NCI-H510A (cell line): ENCODE measurements around the gene FOXN1.
"Not testable (repeated sequence)": the region's sequence is repeated elsewhere in the genome, so short reads cannot be mapped to it uniquely, and the experiment has no call there.

Experiments
- DNase-seq: peaks from one replicate; lab custom pipeline; 2025; lab: John Stamatoyannopoulos, UW

Gene FOXN1

DNA sequence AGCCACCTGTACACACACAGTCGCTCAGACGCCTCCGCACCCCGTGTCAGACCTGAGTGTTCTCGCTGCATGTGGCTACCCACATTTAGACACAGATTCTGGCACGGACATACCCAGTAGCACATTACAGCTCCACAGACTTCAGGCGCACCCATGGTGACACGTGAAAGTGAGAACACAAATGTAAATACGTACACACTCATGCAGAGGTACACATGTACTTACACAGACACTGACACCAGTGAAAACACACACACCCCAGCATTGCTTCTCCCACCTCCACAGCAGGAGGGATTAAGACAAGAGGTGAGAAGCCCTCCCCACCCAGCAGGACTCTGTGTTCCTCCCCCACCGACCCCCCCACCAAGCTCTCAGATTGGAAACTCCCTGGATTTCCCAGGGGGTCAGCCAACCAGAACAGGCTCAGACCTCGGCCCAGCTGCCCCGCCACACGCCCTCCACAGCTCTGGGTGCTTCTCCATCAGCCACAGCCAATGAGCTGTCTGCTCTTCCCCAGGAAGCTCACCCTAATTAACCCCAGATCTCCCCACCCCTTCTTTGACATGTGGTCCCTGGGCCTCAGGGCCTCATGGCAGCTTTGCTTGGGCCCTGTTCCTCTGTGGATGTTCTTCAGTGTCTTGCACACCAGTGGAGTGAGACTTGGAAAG is 5.3 kb upstream of the FOXN1 start:
- DNase-seq = no peak

DNA sequence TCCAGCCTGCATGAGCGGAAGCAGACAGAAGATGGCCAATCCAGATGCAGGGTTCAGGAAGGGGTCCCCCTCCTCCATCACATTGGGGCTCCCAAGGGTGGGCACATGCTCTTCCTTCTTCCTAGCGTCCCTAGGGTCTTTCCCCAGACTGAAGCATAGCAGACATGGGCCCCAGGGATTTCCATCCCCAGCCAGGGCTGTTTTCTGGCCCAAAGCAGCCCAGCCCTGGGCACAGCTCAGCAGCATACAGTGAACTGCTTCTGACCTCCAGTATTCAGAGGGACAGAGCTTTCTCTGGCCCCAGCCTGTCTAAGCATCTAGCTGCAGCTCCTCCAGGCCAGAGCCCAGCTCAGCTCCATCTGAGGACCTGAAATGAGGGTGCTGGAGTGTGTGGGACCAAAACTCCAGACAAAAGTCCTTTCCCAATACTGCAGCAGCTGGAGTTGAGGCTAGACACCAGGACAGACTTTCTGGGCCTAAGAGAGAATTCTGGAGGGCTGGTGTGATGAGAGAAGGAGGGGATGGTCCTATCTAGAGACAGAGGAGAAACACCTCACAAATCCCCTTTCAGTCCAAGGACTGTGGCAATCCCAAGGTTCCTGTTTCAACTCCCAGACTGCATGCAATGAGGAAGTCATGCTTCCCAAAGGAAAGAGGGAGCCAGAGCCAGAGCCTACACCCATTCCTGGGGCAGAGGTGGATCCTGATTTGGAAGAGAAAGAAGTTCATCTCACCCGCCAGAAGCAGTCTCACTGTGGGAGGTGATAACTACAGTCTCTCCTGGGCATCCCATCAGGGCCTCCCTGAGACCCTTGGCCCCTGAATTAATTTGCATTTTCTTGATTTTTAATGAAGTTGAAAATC is 4.5 kb upstream of the FOXN1 start:
- no peak for DNase-seq

DNA sequence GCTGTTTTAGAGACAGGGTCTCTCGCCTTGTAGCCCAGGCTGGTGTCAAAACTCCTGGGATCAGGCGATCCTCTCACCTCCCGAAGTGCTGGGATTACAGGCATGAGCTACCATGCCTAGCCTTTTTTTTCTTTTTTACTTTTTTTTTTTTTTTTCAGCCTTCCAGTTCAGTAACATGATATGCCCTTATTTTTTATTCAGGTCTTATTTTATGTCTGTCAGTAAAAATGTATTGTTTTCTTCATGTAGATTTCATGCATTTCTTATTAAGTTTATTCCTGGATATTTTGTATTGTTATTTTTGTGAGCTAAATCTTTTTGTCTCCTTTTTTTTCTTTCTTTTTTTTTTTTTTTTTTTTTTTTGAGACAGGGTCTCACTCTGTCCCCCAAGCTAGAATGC is 2.7 kb upstream of the FOXN1 start:
- no peak for DNase-seq

DNA sequence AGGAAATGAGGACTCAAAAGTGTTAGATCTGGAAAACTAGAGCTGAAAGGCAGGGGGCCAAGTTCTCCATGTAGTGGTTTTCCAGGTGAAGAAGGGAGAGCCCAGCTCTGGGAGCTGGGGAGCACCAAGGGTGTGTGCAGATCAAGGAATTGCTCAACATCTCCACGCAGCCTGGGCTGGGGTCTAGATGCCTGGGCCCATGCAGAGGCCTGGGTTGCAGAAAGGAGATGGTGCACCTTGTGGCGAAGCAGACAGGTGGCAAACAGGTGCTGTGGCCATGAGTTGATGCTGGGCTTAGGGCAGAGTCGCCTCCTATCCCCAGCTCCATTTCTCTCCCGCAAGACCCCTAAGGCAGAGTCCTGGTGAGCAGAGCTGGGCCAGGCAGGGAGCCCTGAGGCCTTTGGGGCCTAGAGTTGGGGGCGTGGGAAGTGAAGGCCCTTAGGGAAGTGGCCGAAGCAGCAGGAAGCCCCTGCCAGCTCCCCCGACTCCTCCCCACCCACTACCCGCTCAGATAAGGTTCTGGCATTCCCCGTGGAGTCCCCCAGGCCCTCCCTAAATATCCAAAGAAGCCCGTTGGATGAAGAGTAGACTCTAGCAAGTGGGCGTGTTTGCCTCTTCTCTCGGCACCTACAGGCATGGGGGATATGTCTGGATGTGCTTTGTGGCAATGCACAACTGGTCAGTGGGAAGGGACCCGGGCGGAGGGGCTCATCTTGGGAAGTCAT is 777 bp downstream of the FOXN1 start:
- DNase-seq = no peak

DNA sequence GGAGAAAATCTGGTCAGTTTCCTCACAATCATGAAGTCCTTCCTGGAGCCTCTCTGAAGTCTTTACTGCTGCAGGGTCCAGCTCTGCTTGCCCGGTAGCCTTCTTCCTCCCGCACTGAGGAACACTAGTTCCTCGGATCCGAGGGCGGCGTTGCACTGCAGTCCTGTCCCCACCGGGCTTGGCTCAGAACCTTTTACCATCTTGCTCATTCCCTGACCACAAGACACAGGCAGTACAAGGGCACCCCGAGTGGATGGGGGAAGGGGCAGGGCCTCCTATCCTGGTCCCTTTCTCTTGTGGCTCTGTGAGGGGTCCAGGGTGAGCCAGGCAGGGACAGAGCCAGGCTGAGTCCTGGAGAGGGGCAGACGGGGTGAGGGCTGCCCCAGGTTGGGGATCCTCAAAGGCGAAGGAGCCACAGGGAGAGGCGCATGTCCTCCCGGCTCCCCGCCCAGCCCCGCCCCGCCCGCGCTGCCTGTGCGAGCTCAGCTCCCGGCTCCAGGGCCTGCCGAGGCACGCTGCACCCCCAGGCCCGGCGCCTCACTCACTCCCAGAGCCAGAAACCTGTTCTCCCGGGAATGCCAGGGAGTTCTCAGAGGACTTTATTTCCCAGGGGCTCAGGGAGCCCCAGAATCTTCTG is 1.5 kb downstream of the FOXN1 start:
- no peak for DNase-seq

DNA sequence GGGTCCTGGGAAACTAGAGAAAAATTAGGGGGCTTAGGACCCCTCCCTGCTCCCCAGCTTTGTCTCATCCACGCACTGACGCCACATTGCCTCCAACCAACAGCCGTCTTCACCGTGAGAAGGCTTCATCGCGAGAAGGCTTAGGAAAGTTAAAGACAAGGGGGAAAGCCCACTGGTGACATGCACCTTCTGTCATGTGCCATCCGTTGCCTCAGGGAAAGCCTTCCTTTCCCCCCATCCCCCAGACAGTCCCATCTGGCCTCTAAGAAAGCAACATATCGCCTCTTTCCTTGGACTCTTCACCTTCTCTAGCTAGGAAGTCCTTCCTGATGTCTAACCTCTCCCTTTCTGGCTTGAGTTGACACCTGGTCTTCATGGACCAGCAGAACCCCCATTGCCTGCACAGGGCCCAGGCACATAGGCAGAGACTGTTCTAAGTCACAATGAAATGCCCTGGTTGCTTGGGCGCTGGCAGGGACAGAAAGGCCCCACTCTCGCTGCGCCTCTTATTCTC is 2.1 kb downstream of the FOXN1 start:
- no peak for DNase-seq

DNA sequence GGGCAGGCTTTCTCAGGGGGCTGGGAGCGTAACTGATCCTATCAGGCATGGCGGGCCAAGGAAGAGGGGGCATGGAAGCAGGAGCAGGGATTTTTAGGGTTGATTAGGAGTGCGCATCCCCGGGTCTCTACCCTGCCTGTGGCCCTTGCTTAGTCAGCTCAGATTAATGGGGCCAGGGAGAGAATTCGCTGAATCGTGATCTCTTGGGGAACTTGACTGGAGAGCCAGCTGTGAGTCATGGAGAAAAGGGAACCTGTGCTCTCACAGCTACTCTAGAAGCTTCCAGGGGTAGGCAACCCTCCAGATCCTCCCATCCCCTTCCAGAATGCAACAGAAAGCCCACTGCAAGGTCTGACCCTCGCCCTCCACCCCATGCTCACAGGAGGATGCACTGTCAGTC is 3.6 kb downstream of the FOXN1 start:
- no peak for DNase-seq

DNA sequence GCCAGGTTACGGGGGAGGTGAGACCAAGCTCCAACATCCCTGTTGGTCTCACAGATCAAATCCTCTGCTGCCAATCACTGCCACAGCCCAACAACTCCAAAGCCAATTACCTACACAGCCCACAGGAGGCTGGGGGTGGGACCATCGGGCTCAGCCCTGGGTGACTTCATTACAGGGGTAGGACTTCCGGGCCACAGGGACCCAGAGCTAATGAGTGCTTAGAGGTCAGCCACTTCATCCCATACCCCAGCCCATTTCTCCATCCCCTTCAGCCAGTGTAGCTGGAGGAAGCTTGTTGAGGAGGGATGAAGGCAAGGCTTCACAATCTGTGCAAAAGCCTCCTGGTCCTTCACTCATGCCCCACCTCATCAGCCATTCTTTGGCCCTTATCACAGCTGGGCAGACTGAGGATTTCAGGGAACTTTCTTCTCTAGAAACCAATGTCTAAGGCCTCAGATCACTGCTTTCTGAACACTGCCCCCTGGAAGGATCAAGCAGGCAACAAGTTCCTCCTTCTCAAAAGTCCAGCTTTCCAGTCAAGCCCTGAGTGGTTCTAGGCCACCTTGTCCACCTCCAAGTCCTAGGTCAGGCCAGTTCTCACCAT is 5.8 kb downstream of the FOXN1 start:
- DNase-seq = no peak

DNA sequence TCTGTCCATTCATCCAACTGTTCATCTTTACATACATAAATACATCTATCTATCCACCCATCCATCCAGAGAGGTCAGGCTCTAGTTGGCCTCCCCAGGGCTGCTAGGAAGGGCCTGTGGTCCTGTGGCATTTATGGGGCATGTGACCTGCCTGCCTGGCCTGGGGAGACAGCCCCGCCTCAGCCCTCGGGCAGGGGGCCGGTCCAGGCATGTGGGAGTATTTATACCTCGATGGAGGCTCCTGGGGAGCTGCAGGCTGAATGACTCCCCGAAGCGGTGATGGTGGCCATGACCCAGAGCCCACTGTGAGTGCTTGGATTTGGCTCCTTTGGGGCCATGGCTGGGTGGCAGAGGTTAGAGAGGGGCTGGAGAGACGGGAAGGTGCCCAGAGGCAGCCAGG is 7.3 kb downstream of the FOXN1 start:
- DNase-seq = no peak

DNA sequence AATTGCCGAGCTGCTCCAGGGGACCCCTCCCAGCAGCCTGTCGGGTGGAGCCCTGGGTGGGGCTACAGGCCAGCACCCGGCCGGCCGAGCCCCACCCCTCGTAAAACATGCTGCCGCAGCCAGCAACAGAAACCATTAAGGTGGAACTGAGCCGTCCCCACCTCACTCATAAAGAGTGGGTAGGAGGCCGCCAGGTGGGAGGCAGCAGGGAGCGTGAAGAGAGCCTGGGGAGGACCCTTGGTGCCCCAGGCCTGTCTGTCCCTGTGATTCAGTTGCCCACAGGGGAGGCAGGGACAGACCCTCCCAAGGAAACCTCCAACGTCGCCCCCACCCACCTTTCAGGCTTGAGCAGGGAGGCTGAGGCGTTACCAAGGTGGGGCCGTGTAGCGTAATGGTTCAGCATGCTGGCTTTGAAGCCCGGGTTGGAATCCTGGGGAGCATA is 8.4 kb downstream of the FOXN1 start:
- no peak for DNase-seq

DNA sequence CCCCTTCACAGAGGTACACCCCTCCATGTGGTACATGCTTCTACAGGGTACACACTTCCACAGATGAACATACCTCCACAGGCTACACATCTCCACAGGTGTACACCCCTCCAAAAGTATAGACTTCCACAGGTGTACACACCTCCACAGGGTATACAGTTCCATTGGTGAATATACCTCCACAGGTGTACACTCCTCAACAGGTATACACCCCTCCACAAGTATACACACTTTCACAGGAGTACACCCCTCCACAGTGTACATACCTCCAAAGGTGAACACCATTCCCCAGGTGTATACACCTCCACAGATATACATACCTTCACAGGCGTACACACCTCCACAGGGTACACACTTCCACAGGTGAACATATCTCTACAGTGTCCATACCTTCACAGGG is 9.4 kb downstream of the FOXN1 start:
- no peak for DNase-seq

DNA sequence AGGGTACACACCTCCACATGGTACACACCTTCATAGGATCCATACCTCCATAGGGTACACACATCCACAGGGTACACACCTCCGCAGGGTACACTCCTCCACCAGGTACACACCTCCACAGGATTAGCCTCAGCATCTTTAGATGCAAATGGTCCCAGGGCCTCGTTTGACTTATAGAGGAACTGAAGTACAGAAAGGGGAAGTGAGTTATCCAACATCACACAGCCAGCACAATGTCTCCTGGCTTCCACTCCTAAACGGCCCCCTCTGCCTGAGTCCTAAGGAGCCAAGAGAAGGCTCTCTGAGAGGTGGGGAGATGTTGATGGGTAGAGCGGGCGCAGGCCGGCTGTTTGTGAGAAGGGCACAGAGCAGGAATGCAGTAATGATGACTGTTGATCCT is 12.0 kb downstream of the FOXN1 start:
- DNase-seq = no peak

DNA sequence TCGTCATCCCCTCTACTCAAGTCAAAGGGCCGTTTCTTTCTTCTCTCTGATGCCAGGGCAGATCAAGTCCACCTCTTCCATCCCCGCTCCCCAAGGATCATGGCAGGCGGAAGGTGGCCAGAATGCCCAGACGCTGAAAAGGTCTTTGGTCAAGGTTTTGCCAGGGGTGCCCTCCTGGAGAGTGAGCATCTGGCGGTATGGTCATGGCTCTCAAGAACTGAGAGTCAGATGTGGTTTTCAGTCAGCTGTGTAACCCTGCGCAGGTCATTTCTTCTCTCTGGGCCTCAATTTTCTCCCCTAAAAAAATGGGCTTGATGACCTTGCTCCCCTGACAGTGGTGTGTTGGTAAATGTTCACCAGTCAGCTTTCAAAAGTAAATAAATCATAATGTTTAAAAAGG is 12.4 kb downstream of the FOXN1 start:
- DNase-seq = no peak

DNA sequence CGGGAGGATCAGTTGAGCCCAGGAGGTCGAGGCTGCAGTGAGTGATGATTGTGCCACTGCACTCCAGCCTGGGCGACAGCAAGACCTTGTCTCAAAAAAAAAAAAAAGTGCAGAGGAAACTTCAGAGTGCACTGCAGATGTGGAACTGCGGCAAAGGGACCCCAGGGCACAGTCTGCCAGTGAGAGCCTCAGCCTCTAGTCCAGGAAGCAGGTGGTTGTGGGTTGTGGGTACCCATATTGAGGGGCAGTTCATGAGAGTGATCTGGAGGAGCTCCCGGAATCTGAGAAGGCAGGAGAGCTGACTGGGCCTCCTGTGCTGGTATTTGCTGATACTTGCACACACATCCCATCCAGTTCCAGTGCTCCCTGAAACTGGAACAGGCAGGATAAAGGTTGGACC is 13.1 kb downstream of the FOXN1 start:
- no peak for DNase-seq

DNA sequence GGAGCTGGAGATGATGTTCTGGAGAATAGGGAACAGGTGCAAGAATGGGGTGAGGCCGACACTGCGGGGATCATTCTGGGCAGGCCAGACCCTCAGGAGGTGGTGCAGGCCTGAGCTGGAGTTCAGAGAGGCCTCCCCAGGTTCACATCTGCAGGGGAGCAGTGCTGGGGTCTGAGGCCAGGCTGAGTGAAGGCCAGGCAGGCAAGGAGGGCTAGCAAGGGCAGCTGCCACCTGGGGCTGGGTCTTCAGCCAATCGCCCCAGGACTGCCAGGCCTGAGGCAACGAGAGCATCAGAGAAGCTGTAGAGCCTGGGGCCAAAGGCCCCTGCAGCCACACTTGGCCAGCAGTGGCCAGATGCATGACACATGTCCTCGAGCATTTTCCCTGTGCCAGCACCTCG is 14.5 kb downstream of the FOXN1 start:
- no peak for DNase-seq

DNA sequence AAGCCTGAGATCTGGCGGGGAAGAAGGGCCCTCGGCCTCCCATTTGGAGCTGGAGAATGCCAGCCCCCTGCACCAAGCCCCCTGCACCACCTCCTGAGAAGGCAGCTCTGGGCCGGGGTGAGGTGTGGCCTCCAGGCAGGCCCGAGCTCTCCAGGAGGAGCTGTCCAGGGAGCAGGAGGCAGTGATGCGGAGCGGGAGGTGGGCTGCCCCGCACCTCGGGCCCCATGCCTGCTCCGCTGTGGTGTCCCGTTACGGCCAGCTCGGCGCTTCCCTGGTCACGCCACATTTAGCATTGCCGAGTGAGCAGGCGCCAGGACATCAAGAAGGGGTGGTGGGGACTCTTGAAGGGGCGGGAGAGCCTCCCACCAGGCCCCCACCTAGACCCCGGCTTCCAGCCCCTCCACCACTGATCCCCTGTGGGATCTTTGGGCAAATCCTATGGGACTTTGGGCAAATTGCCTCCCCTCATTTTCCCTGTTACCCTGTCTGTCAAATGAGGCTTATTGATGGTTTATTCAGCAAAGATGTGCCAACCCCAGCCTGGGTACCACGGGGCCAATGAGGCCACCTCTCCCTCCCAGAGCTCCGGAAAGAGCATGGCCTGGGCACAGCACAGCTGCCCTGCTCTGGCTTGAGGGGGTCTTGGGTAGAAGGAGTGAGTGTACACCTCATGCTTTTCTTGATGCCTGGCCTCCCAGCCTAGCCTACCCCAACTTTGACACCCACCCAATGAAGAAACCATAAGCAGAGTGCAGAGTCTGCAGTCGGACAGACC is 15.3 kb downstream of the FOXN1 start:
- no peak for DNase-seq

DNA sequence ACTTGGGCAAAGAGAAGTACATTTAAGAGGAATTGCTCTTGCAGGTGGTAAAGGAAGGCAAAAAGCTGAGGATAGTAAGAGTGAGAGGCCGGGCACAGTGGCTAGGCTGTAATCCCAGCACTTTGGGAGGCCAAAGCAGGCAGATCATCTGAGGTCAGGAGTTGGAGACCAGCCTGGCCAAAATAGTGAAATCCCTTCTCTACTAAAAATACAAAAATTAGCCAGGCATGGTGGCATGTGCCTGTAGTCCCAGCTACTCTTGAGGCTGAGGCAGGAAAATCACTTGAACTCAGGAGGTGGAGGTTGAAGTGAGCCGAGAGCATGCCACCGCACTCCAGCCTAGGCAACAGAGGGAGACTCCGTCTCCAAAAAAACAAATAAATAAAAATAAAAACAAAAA is 16.1 kb downstream of the FOXN1 start:
- not testable (repeated sequence) for DNase-seq

DNA sequence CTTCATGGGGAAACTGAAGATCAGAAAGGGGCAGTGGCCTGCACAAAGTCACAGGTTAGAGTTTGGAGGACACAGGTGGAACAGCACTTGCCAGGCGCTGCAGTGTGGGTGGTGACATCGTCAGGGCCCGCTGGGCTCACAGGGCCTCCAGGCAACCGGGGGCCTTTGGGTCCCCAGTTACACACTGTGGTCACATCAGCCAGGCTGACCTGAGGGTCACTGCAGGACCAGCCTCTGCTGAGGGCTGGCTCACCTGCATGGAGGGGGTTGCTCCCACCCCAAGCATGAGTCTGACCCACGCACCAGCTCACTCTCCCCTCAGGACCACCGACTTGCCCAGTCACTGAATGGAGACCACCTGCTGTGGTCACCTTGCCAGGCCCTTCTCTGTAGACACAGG is 17.0 kb downstream of the FOXN1 start:
- no peak for DNase-seq

DNA sequence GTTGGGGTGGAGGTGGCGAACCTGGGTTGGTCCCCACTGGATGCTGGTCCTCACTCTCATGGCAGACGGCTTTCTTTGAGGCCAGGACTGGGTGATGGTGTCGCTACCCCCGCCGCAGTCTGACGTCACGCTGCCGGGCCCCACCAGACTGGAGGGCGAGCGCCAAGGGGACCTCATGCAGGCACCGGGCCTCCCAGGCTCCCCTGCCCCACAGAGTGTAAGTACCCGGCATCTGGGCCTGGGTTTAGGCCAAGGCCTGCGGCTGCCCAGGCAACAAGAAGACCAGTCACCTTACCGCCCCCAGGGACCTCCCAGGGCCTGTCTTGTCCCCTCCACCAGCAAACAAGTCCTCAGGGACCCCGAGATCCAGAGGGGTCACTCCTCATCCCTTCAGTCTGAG is 17.7 kb downstream of the FOXN1 start:
- no peak for DNase-seq

DNA sequence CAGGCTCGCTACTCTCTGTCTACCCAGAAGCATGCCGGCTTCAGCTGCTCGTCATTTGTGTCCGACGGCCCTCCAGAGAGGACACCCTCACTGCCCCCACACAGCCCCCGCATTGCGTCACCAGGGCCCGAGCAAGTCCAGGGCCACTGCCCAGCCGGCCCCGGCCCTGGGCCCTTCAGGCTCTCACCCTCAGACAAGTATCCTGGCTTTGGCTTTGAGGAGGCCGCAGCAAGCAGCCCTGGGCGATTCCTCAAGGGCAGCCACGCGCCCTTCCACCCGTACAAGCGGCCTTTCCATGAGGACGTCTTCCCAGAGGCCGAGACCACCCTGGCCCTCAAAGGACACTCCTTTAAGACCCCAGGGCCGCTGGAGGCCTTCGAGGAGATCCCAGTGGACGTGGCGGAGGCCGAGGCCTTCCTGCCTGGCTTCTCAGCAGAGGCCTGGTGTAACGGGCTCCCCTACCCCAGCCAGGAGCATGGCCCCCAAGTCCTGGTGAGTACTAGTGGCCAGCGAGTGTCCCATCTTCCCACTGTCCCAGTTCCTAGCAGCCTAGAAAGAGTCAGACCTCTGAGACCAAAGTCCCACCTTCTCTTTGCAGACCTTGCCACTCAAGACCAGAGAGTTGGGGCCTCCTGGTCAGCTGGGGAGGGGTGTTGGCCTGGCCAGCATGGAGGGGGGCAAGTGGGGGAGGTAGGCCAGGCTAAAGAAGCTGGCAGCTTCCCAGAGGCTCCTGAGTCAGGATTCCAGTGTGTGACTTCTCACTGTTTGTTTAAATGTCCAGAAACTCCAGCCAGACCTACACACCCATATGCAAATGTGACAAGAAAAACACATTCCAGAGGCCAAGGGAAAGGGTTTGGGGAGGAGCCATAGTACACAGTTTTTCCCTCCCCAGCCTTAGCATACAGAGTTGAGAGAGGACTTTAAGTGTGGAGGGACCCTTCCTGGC is 18.6 kb downstream of the FOXN1 start:
- no peak for DNase-seq
